NCI-H226 (cell line): Measurements from ENCODE around the gene MKNK2.

ENCODE experiments used
- DNase-seq: peaks from one replicate; pipeline ENCODE4 v3.0.0-alpha.2; 2015

The MKNK2 gene

DNA sequence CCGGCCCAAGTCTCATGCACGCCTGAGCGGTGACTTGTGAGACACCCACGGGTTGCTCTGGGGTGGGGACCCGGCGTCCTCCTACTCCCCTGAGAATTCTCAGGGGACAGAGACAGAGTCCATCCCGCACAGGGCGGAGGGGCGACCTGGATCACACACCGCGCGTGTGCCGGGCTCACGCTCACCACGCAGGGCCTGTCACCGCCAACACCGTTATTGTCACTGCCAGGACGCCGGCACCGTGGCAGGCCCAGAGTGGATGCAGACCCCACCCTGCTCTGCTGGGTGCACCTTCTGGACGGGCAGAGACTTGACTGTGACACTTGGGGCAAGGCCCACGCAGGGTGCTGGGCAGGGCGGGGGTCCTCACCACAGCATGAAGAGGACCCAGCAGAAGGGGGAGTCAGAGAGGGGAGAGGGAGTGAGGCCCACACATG, 28.8 kb upstream of the MKNK2 start:
- no peak for DNase-seq

DNA sequence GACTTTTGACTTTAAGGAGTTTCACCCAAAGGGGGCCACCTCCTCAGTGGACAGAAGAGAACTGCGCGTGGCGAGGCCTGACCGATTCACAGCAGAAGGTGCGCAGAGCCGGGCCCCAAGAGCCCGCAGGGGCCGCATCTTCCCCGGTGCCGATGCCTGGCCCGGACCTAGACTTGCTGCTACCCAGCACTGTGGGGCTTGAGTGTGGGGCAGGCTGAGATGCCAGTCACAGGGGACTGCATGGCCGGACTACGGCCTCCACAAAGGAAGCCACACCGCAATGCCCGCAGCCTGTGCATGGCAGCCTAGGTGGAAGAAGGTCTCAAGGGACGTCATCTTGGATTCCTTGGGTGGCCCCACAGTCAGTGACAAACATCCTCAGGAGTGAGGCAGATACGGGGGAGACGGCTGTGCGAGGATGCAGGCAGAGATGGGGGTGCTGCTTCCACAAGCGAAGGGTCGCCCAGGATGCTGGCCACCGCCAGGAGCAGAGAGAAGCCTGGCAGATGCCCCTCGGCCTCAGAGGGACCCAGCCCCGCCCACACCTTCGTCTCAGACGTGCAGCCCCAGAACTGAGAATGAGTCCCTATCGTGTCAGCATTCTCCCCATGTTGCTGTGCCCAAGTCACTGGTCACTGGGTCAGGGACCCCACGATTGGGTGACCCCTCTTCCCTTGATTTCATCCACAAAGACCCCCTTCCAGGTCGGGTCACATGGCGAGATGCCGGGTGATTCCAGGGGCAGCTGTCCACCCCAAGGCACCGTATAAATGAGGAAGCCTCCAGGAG, 28.2 kb upstream of the MKNK2 start:
- no peak for DNase-seq

DNA sequence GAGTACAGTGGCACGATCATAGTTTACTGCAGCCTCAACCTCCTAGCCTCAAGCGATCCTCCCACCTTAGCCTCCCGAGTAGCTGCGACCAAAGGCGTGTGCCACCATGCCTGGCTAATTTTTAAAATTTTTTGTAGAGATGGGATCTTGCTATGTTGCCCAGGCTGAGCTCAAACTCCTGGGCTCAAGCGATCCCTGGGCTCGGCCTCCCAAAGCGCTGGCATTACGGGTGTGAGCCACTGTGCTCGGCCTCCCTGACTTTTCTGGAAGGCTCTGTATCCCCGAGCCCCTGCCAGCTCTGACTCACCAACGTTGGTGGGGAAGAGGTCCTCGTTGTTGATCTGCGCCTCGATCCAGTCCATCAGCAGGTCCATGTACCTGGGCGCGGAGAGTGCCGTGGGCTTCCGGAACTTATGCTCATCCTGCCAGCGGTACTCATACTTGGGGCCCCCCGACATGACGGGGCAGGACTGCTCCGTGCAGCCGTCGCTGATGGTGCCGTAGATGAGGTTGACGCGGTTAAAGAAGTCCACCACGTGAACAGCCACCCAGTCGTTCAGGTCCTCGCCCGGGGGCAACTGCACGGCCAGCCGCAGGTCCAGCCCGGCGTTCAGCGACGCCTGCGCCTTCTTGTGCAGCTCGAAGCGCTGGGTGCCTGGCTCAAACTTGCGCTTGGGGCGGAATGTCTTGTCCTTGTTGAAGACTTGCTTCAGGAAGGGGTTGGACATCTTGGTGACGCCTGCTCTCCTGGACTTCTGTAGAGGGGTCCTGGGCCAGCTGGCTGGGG, 27.0 kb upstream of the MKNK2 start:
- DNase-seq, result no peak

DNA sequence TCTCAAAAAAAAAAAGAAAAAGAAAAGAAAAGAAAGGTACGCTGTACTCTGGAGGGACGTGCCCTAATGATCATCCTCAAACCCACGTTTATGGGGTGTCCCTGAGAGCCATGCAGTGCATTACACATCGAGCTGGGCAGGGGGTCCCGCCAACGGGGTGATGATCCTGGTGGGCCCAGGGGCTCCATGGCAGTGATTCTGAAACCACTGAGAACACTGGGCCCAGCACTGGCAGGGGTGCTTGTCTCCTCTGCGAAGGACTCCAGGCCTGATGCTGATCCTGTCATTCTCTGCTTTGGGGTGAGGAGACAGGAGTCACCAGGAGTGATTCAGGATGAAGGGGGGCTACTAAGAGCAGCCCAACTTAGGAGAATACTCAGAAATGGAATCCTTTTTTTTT, 26.4 kb upstream of the MKNK2 start:
- no peak for DNase-seq

DNA sequence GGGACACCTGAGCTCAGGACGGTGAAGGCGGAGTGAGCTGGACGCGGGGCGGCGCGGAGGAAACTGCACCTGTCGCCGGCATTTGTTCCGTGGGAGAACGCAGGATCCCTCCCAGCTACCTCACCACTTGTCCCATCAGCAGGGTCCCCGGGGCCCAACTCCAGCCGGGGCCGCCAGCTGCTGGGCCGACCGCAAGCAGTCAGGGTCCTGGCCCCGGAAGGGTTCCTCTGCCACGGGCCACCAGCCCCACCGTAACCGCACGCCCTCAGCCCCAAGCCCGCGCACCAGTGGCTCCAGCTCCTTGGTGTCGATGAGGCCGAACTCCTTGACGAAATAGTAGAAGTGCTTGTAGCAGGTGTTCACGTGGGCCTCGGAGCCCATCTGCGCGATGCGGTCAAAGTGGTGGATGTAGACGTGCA, 25.5 kb upstream of the MKNK2 start:
- no peak for DNase-seq

DNA sequence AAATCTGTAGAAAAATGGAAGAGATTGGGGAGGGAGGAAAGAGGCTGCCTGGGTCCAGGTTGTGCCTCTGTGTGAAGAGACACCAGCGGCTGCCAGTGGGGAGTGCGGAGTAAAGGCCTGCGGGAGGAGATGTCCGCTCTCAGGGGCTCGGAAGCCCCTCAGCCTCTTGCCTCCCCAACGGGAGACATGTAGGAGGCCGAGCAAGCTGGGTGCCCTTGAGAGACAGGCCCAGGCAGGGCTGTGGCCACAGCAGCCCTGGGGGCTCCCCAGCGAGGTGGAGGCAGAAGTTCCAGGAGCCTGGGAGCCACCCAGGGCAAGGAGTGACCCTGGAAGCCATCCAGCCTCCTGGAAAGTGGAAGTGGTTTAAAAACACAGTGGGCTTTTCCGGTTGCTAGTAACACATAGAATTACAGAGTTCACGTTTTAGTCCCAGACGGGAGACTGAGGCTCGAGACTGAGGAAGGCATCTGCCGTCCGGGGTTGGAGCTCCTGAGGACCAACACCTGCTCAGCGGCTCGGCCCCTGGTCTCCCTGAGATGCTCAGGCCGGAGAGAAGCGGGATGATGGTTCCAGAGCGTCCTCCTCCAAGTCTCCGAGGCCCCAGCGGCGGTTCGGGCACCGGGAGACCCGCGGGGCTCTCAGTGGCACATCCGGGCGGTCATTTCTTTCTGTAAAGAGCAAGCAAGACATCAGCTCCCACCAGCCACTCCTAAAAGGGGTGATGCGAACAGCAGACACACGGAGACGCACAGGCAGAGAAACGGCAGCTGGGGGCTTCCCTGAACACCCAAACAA, 21.9 kb upstream of the MKNK2 start:
- no peak for DNase-seq

DNA sequence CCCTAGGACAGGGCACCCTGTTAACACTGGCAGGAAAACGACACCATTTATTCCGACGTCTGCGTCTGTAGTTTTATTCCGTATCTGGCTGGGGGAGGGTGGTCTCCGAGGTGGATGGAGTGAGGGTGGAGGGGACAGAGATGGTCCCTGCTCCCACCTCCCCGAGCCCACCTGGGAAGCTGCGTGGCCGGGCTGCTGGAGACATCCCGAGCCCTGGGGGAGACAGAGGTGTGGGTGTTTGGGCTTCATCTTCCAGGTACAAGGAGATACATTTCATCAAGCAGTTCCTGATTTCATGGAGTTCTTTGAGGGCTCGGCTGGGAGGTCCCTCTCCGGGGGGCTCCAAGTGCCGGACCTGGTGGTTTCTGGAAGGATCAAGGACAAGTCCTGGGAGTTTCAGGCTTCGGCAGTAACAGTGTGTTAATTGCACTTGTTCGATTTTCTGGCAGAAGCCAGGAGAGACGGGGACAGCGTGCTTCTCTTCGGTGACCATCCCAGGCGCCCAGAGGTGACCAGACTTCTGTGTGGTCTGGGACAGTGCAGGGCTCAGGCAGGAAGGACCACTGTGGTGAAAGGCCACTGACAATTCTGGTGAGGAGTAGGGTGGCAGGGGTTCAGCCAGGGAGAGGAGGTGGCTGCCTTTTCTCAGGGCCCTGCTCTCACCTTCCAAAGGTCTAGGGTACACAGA, 20.1 kb upstream of the MKNK2 start:
- no peak for DNase-seq

DNA sequence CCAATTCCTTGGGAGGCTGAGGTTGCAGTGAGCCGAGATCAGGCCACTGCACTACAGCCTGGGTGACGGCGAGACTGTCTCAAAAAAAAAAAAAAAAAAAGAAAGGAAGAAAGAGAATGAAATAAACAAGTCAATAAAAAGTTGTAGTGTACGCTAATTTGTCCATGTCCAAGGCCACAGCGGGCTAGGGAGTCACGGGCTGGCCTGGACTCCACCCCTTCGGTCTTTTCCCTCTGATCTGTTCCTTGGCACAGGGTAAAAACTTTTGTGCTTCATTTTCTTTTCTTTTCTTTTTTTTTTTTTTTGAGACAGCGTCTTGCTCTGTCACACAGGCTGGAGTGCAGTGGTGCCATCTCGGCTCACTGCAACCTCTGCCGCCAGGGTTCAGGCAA, 19.4 kb upstream of the MKNK2 start:
- DNase-seq, result no peak

DNA sequence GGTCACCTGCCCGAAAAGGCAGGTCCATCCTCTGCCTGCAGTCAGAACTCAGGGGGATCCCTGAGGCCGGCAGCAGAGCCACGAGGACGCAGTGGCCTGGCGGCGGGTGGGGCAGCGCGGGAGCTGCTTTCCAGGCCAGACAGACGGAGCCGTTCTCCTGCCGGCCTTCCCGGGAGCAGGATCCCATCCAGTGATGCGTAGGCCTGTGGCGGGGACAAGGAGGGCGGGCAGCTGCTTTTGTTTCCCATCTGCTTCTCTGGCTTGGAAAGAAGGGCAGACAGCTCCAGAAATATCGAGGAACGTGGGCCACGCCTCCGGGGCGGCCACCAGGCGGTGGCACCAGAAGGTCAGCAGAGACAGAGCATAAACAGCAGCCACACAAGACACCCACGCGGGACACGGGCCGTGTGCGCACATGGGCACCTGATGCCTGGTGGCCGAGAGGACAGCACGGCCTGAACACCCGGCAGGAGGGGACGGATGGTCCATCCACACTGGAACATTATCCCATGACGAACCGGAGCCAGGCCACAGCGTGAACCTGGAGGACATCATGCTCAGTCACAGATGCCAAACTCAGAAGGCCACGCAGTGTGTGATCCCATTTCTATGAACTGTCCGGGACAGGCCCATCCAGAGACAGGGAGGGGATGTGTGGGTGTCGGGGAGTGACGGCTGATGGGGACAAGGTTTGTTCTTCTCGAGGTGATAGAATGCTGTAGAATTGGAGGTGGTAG, 13.9 kb upstream of the MKNK2 start:
- DNase-seq, result no peak

DNA sequence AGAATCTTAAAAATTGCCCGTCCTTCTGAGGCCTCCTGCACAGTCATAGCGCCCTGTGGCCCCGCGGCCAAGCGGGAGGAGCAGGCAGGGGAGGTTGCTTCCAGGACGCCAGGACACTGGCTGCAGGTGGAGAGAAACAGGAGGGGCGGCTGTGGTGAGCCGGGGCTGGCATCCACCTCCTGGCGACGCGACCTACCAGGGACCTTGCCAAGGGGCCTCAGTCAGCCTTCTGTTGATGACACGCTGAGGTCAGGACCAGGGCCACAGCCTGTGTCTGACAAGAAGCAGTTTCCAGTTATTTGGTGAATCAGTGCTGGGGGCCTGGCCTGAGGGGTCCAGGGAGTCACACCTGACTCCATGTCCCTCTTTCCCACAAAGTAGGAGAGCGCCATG, 13.3 kb upstream of the MKNK2 start:
- no peak for DNase-seq

DNA sequence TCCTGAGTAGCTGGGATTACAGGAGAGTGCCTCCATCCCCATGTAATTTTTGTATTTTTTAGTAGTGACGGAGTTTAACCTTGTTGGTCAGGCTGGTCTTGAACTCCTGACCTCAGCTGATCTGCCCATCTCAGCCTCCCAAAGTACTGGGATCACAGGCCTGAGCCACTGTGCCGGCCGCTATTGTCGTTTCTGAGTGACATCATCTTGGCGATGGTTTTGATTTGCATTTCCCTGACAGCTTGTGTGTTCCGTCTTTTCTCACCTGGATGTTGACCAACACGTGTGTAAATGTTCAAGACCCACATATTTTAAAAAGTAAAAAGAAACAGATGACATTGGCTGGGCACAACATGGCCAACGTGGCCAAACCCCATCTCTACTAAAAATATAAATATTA, 12.8 kb upstream of the MKNK2 start:
- no peak for DNase-seq

DNA sequence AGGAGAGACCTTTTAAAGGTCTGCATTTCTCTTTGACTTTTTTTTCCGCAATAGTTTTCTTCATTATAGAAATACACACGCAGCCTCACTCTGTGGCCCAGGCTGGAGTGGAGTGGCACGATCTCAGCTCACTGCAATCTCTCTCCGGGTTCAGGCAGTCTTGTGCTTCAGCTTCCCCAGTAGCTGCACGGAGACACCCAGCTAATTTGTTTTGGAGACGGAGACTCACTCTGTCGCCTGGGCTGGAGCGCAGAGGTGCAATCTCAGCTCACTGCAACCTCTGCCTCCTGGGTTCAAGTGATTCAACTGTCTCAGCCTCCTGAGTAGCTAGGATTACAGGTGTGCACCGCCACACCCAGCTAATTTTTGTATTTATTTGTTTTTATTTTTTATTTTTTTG, 11.7 kb upstream of the MKNK2 start:
- no peak for DNase-seq

DNA sequence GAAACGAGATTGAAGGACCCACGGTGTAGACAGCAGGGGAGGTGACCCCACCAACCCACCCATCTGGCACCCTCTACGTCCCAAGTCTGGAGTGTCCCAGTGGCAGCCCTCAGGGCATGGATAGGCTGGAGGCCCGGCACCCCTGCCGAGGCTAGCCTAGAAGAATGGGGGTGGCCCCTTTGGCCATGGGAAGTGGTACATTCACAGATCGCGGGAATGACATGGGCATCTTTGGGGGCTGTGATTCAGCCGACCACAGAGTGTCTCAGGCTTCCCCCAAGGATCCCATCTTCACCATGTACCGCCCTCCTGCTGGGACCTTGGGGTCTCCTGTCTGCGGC, 11.3 kb upstream of the MKNK2 start:
- DNase-seq, result no peak

DNA sequence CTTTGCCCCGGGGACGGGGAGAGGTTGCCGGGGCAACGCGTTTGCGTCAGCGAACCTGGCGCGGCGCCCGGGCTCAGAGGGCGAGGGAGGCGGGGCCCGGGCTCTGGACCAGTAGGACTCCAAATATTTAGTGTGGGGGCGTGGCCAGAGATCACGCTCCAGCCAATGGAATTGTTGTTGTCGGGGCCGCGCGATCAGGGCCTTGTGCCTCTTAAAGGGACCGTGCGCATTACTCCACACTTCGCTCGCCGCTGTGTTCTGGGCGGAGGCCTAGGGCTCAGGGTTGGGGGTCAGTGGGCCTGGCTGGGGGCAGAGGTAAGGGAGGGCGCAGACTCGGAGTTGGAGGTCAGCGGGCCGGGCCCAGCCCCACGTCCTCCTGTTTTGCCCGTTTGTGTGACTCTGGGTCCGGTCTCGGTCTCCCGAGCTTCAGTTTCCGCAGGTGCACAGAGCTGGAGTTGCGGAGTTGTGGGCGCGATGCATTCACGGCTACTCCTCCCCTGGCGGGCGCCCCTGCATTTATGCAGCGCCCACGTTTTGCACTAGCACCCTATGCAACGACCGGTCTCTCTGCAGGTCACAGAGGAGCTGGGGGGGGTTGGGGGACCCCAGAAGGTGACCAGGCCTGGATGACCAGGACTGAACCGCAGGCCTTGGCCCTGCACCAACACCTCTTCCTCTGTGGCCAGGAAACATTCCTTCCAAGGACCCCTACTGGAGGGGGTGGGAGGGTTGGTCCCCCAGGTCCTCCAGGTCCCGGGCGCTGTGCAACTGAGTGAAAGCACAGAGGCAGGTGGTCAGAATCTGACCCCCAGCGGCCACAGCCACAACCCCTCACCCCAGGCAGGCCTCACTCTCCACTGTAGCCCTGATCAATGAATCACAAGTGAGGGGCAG, 10.7 kb upstream of the MKNK2 start:
- peak; percentile 93 for DNase-seq

DNA sequence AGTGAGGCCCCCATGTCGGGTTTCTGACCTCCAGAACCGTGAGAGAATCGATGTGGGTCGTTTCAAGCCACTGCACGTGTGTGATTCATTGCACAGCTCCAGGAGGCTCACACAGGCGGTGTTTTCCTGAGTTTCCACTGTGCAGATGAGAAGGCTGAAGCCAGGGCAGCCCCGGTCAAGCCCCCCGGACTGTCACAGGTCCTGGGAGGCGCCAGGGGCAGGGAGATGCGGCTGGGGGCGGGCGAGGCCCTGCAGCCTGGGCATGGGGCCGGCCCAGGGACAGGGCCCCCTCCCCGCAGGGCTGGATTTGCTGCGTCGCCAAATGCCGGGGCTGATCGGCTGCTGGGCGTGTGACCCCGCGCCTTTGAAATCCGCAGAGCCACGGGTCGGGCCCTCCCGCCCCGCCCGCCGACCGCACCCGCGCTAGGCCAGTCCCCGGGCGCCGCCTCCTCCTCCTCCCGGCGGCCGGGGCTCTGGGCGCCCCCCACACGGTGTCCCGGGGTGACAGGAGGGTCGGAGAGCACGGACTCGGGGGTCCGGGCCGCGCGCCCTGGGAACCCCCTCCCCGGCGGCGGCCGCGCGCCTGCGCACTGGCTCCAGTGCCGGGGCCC, 9.9 kb upstream of the MKNK2 start:
- DNase-seq, result peak; percentile 56

DNA sequence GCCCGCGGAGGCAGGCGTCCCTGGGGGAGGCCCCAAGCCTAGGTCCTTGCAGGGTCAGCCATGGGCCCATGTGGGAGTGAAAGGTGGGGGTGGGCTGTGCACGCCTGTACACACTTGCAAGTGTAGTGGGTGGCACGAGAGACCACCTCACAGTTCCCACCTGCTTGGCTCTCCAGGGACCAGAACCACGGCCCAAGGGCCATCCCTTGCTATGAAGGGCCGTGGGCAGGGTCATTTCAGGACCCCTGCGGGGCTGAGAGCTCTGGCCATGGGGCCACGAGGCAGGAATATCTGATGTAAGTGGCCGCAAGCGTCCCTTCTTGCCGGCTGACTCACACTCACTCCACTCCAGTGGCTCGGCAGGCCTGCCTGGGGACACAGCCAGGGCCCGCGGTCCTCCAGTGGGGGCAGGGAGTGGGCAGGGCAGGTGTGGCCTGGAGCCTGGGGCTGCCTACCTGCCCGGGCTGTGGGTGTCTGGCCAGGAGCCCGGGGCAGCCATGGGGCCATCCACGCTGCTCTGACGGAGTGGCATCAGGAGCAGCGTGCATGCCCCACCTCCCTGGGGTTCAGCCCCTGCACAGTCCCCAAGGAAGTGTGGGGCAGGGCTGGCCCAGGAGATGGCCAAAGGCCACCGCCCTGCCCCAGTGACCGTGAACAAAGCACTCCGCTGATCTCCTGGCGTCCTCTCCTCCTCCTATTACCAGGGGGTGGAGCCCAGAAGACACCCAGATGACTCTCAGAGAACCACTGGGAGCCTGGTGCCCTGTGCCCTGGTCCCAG, 8.6 kb upstream of the MKNK2 start:
- no peak for DNase-seq

DNA sequence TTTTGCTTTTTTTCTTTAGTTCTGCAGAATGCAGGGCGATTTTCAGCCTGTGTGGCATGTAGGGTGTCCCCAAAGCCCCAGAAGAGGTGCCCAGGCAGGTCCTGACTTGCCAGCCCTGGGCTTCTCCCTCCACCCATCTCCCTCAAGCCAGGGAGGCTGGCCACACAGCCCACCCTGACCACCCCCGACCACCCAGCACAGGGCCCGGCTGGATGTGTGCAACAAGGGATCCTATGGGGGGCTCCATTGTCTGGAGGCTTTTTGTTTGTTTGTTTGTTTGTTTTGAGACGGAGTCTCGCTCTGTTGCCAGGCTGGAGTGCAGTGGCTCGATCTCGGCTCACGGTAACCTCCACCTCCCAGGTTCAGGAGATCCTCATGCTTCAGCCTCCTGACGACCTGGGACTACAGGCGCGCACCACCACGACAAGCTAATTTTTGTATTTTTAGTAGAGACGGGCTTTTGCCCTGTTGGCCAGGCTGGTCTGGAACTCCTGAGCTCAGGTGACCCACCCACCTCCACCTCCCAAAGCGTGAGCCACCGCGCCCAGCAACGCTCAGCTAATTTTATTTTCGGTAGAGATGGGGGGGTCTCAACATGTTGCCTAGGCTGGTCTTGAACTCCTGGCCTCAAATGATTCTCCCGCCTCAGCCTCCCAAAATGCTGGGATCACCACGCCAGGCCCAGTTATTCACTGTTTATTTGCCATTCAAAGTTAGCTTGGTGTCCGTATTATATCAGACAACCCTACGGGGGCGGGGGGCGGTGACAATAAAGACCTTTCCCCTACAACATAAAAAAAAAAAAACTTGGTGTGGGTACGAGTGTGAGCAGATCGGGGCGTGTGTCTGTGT, 7.8 kb upstream of the MKNK2 start:
- no peak for DNase-seq

DNA sequence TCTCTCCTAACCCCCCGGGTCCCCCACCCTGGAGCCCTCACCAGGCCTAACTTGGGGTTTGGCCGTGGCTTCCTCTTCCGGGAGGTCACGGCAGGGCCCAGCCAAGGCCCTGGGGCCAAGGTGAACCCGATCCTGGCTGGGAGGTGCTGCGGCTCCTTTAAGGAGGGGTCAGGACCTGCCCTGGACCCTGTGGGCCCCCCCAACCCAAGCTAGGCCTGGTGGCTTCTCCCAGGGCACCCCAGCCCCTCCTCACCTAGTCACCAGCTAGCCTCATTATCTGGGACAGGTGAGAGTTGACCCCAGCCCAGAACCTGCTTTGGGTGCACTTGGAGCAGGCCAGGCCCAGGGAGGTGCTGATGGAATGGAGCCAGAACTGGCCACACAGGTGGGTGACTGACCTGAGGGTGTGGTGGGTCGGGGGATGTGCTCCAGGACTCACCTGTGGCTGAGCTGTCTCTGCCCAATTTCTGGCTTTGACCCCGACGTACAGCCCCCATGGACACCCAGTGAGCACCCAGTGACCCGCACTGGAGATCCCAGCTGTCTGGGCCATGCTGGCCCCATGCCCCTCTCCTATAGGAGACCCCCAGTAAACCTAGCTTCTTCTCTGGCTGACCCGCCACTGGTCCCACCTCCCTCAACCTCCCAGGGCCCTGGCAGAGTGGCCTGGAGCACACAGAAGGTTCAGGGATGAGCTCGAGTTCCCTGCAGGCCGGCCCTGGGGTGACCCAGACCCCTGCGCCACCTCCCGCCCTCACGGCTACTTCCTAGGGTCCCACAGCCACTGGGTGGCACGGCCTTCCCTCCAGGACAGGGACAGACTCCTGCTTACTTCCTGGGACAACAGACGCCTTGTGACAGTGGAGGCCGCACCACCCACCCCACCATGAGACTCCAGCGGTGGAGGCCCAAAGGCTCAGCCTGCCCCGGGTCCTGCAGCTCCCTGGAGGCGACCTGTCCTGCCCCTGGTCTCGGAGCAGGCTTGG, 6.7 kb upstream of the MKNK2 start:
- no peak for DNase-seq
